Measurements from ENCODE around the gene KRTAP10-12. TPM values are rescaled to one million over a fixed set of nuclear protein-coding genes. Genes with fewer than 3 reads are reported as not detected.

Gene KRTAP10-12
- polyA plus RNA-seq, 1 experiment, result not detected

- ChIA-PET POLR2A (no interaction called here), CTCF (no interaction called here)
- Histone ChIP-seq H3K9me3 (ENCODE audit: control insufficient read depth, insufficient read depth, low read length) (peaks cover 55% of the 10 kb centered on the region), H3K27me3 (ENCODE audit: control insufficient read depth, insufficient read depth, low read length) (no peaks in the 10 kb centered on the region), H3K4me3 (ENCODE audit: low read depth, low read length) (no peak overlapping the region), H3K27ac (ENCODE audit: low read depth, low read length) (no peak overlapping the region)
- TF ChIP-seq CTCF (IDR thresholded peaks at IDR 0.05; ENCODE audit: low read depth, low read length), result no peak
- DNase-seq (ENCODE audit: low read depth, low spot score), result no peak
These were observed 45.8 kb upstream of the KRTAP10-12 start for GRCh38 chr21:44650973-44651675.

- Histone ChIP-seq H3K27ac (ENCODE audit: low read depth, low read length) (no peak overlapping the region), H3K4me3 (ENCODE audit: low read depth, low read length) (no peak overlapping the region), H3K27me3 (ENCODE audit: control insufficient read depth, insufficient read depth, low read length) (no peaks in the 10 kb centered on the region), H3K9me3 (ENCODE audit: control insufficient read depth, insufficient read depth, low read length) (peaks cover 44% of the 10 kb centered on the region)
- ChIA-PET POLR2A (no interaction called here), CTCF (no interaction called here)
- no peak for DNase-seq (ENCODE audit: low read depth, low spot score)
- TF ChIP-seq CTCF (IDR thresholded peaks at IDR 0.05; ENCODE audit: low read depth, low read length), result no peak
These were observed 43.8 kb upstream of the KRTAP10-12 start for GRCh38 chr21:44653123-44653522.

- ChIA-PET CTCF (no interaction called here), POLR2A (no interaction called here)
- Histone ChIP-seq H3K27me3 (ENCODE audit: control insufficient read depth, insufficient read depth, low read length) (no peaks in the 10 kb centered on the region), H3K9me3 (ENCODE audit: control insufficient read depth, insufficient read depth, low read length) (peaks cover 38% of the 10 kb centered on the region), H3K27ac (ENCODE audit: low read depth, low read length) (no peak overlapping the region), H3K4me3 (ENCODE audit: low read depth, low read length) (no peak overlapping the region)
- DNase-seq (ENCODE audit: low read depth, low spot score), result no peak
- no peak for TF ChIP-seq CTCF (IDR thresholded peaks at IDR 0.05; ENCODE audit: low read depth, low read length)
These were observed 43.1 kb upstream of the KRTAP10-12 start for GRCh38 chr21:44653656-44654575.

- Histone ChIP-seq H3K9me3 (ENCODE audit: control insufficient read depth, insufficient read depth, low read length) (peaks cover 30% of the 10 kb centered on the region), H3K4me3 (ENCODE audit: low read depth, low read length) (no peak within 1 kb of the TSS), H3K27ac (ENCODE audit: low read depth, low read length) (no peak within 1 kb of the TSS), H3K27me3 (ENCODE audit: control insufficient read depth, insufficient read depth, low read length) (no peaks in the 10 kb centered on the region)
- TF ChIP-seq CTCF (IDR thresholded peaks at IDR 0.05; ENCODE audit: low read depth, low read length), result no peak
- DNase-seq (ENCODE audit: low read depth, low spot score), result no peak
- POLR2A ChIA-PET, result no interaction called here
- CTCF ChIA-PET, result no interaction called here
These were observed 42.3 kb upstream of the KRTAP10-12 start, which contains the start of gene KRTAP12-4 for GRCh38 chr21:44654576-44655175. Gene KRTAP12-4, minus strand, starts transcription at chr21:44654659. Its CDS starts 45 bp downstream, at chr21:44654614.

Data from AG04450 (cell line).